Right cardiac atrium (tissue), 5 donors: ENCODE measurements around the gene ARPP21. TPM values are rescaled to one million over a fixed set of nuclear protein-coding genes. Genes with fewer than 3 reads are reported as not detected.

ENCODE experiments used
- ATAC-seq, 2 donors: fragments of 200-7000 bp; cut with Tn5 transposase; one replicate each; pipeline versions ENCODE4 v1.8.0 to v1.9.1; 2020; ENCODE audit warnings: moderate library complexity in 2 of 2, mild to moderate bottlenecking in 1 of 2
- DNase-seq, 3 donors: peaks; one replicate each; pipeline ENCODE4 v3.0.0-alpha.2; 2020
- H3K27ac ChIP-seq: one replicate; pipeline ENCODE4 v1.5.1; 2013; ENCODE audit warnings: mild to moderate bottlenecking, low read length, control low read depth, moderate library complexity
- H3K27me3 ChIP-seq: one replicate; pipeline ENCODE4 v1.6.1; 2013; ENCODE audit not compliant: control insufficient read depth, insufficient read depth
- H3K4me1 ChIP-seq: one replicate; pipeline ENCODE4 v1.6.1; 2013; ENCODE audit warnings: low read length; ENCODE audit not compliant: control insufficient read depth, insufficient read depth
- H3K4me3 ChIP-seq: one replicate; pipeline ENCODE4 v1.5.1; 2013; ENCODE audit warnings: low read length, control low read depth
- H3K9me3 ChIP-seq: one replicate; pipeline ENCODE4 v1.6.1; 2013; ENCODE audit warnings: low read length; ENCODE audit not compliant: control insufficient read depth
- WGBS: extraction: QIAGEN DNeasy Blood & Tissue Kit; methylation state at CpG from one replicate; pipeline ENCODE4 v1.1.7; 2013; 5-methylcytosine and 5-hydroxymethylcytosine counted together
- intact Hi-C, 4 donors: fragments of 100-400 bp; cut with DNase I; formaldehyde crosslinking; loops; one replicate each; pipeline versions ENCODE4 v1.11.0 to v1.14.0; 2022 to 2023
- polyA plus RNA-seq: library from polyadenylated mRNA; stranded (reverse); fragments of 200-250 nt; gene quantifications from one replicate; pipeline ENCODE4 v1.2.3, GENCODE V29; 2013
- total RNA-seq, 4 donors: library from RNA; stranded (reverse); fragmentation: NEBNext Ultra II Directional; extraction: Animal tissue kit (Norgen Biotek cat#: 25700); gene quantifications; one replicate each; pipeline ENCODE4 v1.2.1, GENCODE V29; 2021
- donor health status: healthy with polysubstance abuse.
- donor health status: DM: no; HTN: yes; CAD: no.
- donor health status: DM: no; HTN: no; CAD: no.
- donor health status: DM: no; HTN: yes; CAD: no; lungs with severe emphysema.
- donor health status: DM: yes; HTN: yes; CAD: no.

The ARPP21 gene
- total and polyA plus RNA-seq, 5 donors: 0.11 to 0.35 (median 0.28) TPM; not detected in 1

GRCh38 chr3:35757991-35758757 lies 118.8 kb downstream of the ARPP21 start:
- no peaks in the 10 kb centered on the region for H3K9me3 ChIP-seq
- H3K27ac ChIP-seq: no peak overlapping the region
- DNase-seq (no peak), ATAC-seq (no peak)
- H3K27me3 ChIP-seq: no peaks in the 10 kb centered on the region
- intact Hi-C loops: no loop called here
- no peak overlapping the region for H3K4me3 ChIP-seq
- 59% methylated on average over 3 of the region's 3 CpGs for WGBS
- no peaks in the 10 kb centered on the region for H3K4me1 ChIP-seq

DNA sequence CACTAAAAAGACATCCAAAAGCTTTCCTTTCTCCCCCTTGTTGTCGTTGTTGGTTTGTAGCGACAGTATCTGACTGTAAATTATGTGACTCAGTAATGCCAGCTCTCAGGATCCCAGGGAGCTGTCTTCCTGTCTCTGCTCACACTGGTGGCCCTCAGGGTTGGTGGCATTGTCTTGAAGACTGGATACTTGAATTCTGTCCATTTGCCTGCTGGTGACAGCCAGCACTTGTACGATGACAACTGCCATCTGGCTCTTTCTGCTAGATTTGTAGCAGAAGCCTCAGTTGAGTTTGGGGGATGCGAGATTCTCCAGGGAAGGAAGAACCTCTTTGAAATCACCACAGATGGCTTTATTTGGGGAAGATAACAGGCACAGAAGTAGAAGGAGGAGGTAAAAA lies 120.8 kb downstream of the ARPP21 start:
- WGBS: 46% methylated on average over 4 of the region's 4 CpGs
- DNase-seq (no peak), ATAC-seq (no peak)
- intact Hi-C loops: no loop called here
- Histone ChIP-seq H3K4me1 (no peaks in the 10 kb centered on the region), H3K9me3 (no peaks in the 10 kb centered on the region), H3K27me3 (no peaks in the 10 kb centered on the region), H3K27ac (no peak overlapping the region), H3K4me3 (no peak overlapping the region)

- intact Hi-C loops: no loop called here
- H3K4me3 ChIP-seq: no peak overlapping the region
- ATAC-seq: no peak
- no peak overlapping the region for H3K27ac ChIP-seq
- H3K4me1 ChIP-seq: no peaks in the 10 kb centered on the region
- no peak for DNase-seq
- WGBS: 89% methylated on average over 1 of the region's 1 CpG
- H3K9me3 ChIP-seq: no peaks in the 10 kb centered on the region
- H3K27me3 ChIP-seq: no peaks in the 10 kb centered on the region
Observed at GRCh38 chr3:35761311-35761710, 122.0 kb downstream of the ARPP21 start.

DNA sequence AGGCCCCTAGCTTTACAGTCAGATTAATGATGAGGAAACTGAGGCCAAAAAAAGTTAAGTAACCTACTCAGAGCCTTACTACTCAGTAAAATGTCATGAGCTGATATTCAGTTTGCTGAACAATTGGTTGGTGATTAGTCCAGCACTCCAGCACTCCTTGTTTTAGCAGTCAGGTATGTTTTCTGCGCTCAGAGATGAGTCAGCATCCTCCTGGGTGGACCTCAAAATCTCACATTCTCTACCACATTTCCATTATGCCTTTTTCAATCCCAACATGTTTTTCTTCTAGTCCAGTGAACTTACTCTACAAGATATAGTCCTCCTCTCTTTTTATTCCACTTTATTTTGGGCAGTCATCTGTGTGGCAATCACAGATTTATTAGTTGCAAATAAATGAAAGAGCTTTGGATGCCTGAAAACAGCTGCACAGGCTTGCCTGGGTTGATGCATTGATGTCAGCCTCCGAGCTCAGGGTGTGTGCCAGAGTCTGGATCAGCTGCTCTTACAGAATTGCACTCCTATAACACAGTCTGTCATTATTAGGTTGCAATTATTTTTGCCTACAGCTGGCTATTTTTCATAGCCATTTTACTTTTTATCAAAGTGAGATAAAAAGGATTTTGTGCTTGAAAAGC lies 133.2 kb downstream of the ARPP21 start:
- no peak for ATAC-seq
- no peak overlapping the region for H3K27ac ChIP-seq
- H3K4me1 ChIP-seq: no peaks in the 10 kb centered on the region
- DNase-seq: no peak
- no peaks in the 10 kb centered on the region for H3K9me3 ChIP-seq
- no peak overlapping the region for H3K4me3 ChIP-seq
- no peaks in the 10 kb centered on the region for H3K27me3 ChIP-seq
- intact Hi-C loops: no loop called here
- WGBS: 73% methylated on average over 2 of the region's 2 CpGs

GRCh38 chr3:35773417-35773816 lies 134.1 kb downstream of the ARPP21 start:
- H3K4me1 ChIP-seq: no peaks in the 10 kb centered on the region
- DNase-seq: no peak
- no peaks in the 10 kb centered on the region for H3K27me3 ChIP-seq
- no peak overlapping the region for H3K4me3 ChIP-seq
- intact Hi-C loops: no loop called here
- no peak overlapping the region for H3K27ac ChIP-seq
- no peak for ATAC-seq
- 95% methylated on average over 1 of the region's 1 CpG for WGBS
- H3K9me3 ChIP-seq: no peaks in the 10 kb centered on the region

DNA sequence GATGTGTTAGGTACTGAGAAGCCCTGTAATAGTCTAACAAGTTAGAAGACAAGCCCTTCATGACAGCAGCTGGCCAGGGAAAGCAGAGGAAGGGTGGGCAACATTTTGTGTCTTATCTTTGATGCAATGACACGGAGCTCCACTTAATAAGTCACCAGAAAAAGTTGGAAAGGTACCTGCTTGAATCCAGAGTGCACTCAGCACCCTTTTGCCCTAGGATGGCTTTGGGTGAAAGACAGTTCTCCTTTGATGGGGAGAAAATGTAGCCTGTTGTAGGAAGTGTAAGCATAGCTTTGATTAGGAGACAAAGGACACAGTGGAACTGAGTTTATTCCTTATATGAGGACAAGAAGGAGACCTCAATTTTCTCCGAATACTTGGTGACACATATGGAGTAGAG lies 137.0 kb downstream of the ARPP21 start:
- H3K9me3 ChIP-seq: no peaks in the 10 kb centered on the region
- 63% methylated on average over 2 of the region's 2 CpGs for WGBS
- no peak for DNase-seq
- H3K4me1 ChIP-seq: no peaks in the 10 kb centered on the region
- no peak overlapping the region for H3K4me3 ChIP-seq
- no peak for ATAC-seq
- intact Hi-C loops: no loop called here
- H3K27ac ChIP-seq: no peak overlapping the region
- H3K27me3 ChIP-seq: no peaks in the 10 kb centered on the region

GRCh38 chr3:35777065-35777464 lies 137.7 kb downstream of the ARPP21 start:
- no peaks in the 10 kb centered on the region for H3K4me1 ChIP-seq

DNA sequence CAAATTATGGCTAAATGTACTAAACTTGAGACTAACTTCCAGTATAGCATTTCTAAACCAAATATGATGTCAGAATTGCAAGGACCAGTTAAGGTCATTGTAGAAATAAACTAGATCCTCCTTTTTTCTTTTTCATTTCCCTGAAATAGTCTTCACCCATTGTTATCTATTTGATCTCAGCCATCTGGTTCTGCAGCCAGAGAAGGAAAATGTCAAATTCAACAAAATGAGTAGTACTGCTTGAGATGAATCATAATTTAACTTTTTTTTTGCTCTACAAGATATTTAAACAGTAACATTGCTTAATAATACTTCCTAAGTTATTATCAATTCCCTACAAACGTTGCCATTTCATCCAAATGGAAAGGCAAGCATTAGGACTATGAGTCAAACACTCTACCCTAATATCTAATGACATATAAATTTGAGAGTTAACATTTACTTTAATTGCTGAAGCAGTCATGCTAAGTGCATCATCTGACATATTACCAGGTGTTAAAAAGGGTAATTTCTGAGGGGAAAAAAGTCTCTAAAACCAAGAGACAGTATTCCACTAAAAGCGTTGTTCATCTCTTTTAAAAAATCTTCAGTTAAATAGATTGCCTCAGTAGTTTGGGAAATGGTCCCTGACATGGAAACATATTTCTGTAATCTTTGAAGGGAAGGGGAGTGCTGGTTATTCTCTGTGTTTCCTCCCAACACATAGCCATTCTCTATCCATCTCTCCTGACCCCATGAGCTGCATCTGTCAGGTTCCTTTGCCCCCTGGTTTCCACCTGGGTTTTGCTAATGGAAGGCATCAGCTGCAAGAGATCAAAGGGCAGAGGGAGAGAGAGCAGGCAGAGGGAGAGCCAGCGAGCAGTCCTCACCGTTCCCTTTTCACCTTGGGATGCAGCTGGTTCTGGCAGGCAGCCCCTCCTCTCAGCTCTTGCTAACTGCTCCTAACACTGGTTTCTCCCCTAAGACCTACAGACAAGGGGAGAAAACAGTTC lies 138.5 kb downstream of the ARPP21 start:
- H3K27ac ChIP-seq: no peak overlapping the region

More at GRCh38 chr3:35777065-35777464, 137.7 kb downstream of the ARPP21 start:
- Histone ChIP-seq H3K9me3 (no peaks in the 10 kb centered on the region), H3K27ac (no peak overlapping the region), H3K4me3 (no peak overlapping the region), H3K27me3 (no peaks in the 10 kb centered on the region)
- intact Hi-C loops: no loop called here
- ATAC-seq (no peak), DNase-seq (no peak)
- WGBS: 89% methylated on average over 2 of the region's 2 CpGs

DNA sequence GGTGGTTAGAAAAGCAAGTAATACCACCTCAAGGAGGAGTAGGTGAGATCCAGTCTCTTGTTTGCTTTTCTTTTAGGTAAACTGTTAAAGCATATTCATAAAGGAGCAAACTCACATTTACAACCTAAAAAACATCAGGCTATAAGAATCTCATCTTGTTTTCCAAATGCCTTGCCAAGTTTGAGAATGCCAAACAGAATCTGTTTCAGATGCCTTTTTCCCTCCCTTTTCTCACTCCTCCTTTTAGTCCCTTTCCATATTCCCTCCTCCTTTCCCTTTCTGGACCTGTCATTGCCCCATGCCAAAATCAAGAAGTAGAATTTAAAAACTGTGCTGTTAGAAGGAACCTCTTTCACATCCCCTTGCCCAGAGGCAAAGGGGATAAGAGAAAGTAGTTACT lies 140.3 kb downstream of the ARPP21 start:
- Histone ChIP-seq H3K4me3 (no peak overlapping the region), H3K27ac (no peak overlapping the region), H3K27me3 (no peaks in the 10 kb centered on the region), H3K9me3 (no peaks in the 10 kb centered on the region), H3K4me1 (no peaks in the 10 kb centered on the region)
- intact Hi-C loops: no loop called here
- ATAC-seq (no peak), DNase-seq (no peak)

More for the DNA sequence above, 138.5 kb downstream of the ARPP21 start:
- intact Hi-C loops: no loop called here
- Histone ChIP-seq H3K27me3 (no peaks in the 10 kb centered on the region), H3K4me1 (no peaks in the 10 kb centered on the region), H3K9me3 (no peaks in the 10 kb centered on the region), H3K4me3 (no peak overlapping the region)
- WGBS: 46% methylated on average over 4 of the region's 4 CpGs
- no peak for ATAC-seq
- DNase-seq: no peak

GRCh38 chr3:35780800-35781199 lies 141.5 kb downstream of the ARPP21 start:
- H3K4me1 ChIP-seq: no peaks in the 10 kb centered on the region
- no peaks in the 10 kb centered on the region for H3K27me3 ChIP-seq
- WGBS: 43% methylated on average over 3 of the region's 3 CpGs
- no peak overlapping the region for H3K27ac ChIP-seq
- no peaks in the 10 kb centered on the region for H3K9me3 ChIP-seq
- no peak overlapping the region for H3K4me3 ChIP-seq
- ATAC-seq: no peak
- DNase-seq: no peak
- intact Hi-C loops: no loop called here

GRCh38 chr3:35781558-35781957 lies 142.2 kb downstream of the ARPP21 start:
- Histone ChIP-seq H3K4me1 (no peaks in the 10 kb centered on the region), H3K27me3 (no peaks in the 10 kb centered on the region), H3K27ac (no peak overlapping the region), H3K9me3 (no peaks in the 10 kb centered on the region), H3K4me3 (no peak overlapping the region)
- DNase-seq (no peak), ATAC-seq (no peak)
- intact Hi-C loops: no loop called here
